Activated CD4-positive, alpha-beta memory T cell treated with anti-CD3 and anti-CD28 coated beads for 36 hours (primary cell): ENCODE measurements around the gene DYNC2LI1. TPM values are rescaled to one million over a fixed set of nuclear protein-coding genes. Genes with fewer than 3 reads are reported as not detected.
"Not testable (repeated sequence)": the region's sequence is repeated elsewhere in the genome, so short reads cannot be mapped to it uniquely, and the experiment has no call there.

Source experiments
- CTCF ChIA-PET: fragments of 350-600 bp; sonication (Branson Sonifier 250); formaldehyde crosslinking; loops from one replicate; lab custom pipeline; 2021; ENCODE audit warnings: antibody characterized with exemption, inconsistent platforms; lab: Charles Lee
- POLR2A ChIA-PET: fragments of 350-600 bp; sonication (Branson Sonifier 250); formaldehyde crosslinking; loops from one replicate; lab custom pipeline; 2021; ENCODE audit warnings: antibody characterized with exemption; lab: Charles Lee
- DNase-seq: peaks from one replicate; pipeline ENCODE4 v3.0.0-alpha.2; 2020
- H3K27ac Mint-ChIP-seq: one replicate; pipeline ENCODE4 v1.8.0; 2021; ENCODE audit warnings: mixed read lengths
- H3K27me3 Mint-ChIP-seq: one replicate; pipeline ENCODE4 v1.8.0; 2021; ENCODE audit warnings: mixed read lengths
- H3K36me3 Mint-ChIP-seq: one replicate; pipeline ENCODE4 v1.8.0; 2021; ENCODE audit warnings: mixed read lengths
- H3K4me1 Mint-ChIP-seq: one replicate; pipeline ENCODE4 v1.8.0; 2021; ENCODE audit warnings: low read depth, mixed read lengths
- H3K4me3 Mint-ChIP-seq: one replicate; pipeline ENCODE4 v1.8.0; 2021; ENCODE audit warnings: mild to moderate bottlenecking, mixed read lengths
- H3K9me3 Mint-ChIP-seq: one replicate; pipeline ENCODE4 v1.8.0; 2021; ENCODE audit warnings: mixed read lengths
- intact Hi-C: fragments of 100-400 bp; cut with micrococcal nuclease; formaldehyde crosslinking; loops from one replicate; pipeline ENCODE4 v1.15.1; 2023
- total RNA-seq, 2 experiments: library from RNA; stranded (reverse); gene quantifications; one replicate each; pipeline ENCODE4 v1.2.3, GENCODE V29; 2021

DYNC2LI1 gene
- total RNA-seq, result 10 to 100 TPM; 17.7 to 18.7 TPM

- CTCF ChIA-PET, result interaction anchor here (1.0 to 1.7 kb wide), 2 partner anchors 12 to 161 kb away, joined by 4 to 6 read pairs; no protein-coding TSS in a partner anchor
- Mint-ChIP-seq H3K27ac (peak within 1 kb of the TSS; percentile 82), H3K4me3 (peak within 1 kb of the TSS; percentile 95), H3K4me1 (peaks cover 25% of the 10 kb centered on the region), H3K36me3 (peaks cover 3% of the 10 kb centered on the region), H3K9me3 (no peaks in the 10 kb centered on the region), H3K27me3 (no peaks in the 10 kb centered on the region)
- peak; percentile 91 for DNase-seq
- intact Hi-C loops, result loop anchor here (10.0 kb wide), 2 partner anchors 139 to 1061 kb away; partner anchors contain the start of gene PLEKHH2
- POLR2A ChIA-PET, result interaction anchor here (0.8 kb wide), 1 partner anchor 9 kb away, joined by 3 read pairs; no protein-coding TSS in a partner anchor
Measured at GRCh38 chr2:43773876-43774613, at the start of gene DYNC2LI1. TSS of gene DYNC2LI1 (plus strand) at chr2:43774039. CDS start at chr2:43774139, 100 bp downstream.

DNA sequence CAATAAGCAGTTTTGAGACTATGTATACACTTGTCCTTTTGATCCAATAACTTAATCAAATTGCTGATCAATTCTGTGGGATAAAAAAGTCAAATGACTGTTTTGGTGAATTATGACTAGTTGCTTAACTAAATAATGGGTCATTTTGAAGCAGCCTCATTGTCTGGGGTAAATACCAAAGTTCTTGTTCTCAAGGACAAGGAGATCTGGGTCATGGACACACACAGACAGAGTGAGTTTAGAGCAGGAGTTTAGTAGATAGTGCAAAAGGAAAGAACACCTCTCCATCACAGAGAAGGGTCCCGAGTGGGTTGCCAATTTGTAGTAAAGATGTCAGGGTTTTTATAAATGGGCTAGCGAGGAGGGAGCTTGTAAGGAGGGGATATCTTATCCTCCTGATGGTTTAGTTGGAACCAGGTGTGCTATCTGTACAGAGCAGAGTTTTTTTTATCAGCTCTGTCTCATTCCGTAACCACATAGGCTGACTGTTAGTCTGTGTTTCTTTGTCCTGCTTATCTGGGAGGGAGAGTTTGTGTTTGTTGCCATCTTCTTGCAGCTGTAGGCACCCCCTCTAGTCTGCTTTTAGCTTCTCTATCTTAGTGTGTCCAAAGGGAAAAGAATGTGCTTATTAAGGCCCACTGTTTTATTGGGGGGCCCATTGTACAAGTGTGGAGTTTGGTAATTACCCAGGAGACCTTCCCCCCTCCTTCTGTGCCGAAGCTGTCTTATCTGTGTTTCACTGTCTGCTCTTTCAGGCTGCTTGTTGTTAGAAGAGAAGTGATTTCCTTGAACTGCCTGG, 48.9 kb upstream of the DYNC2LI1 start:
- Mint-ChIP-seq H3K4me1 (no peaks in the 10 kb centered on the region), H3K27me3 (no peaks in the 10 kb centered on the region), H3K4me3 (no peak overlapping the region), H3K27ac (no peak overlapping the region), H3K36me3 (no peaks in the 10 kb centered on the region), H3K9me3 (no peaks in the 10 kb centered on the region)
- CTCF ChIA-PET, result no interaction called here
- POLR2A ChIA-PET, result no interaction called here
- intact Hi-C loops, result no loop called here
- no peak for DNase-seq

- no peaks in the 10 kb centered on the region for H3K9me3 Mint-ChIP-seq
- no peaks in the 10 kb centered on the region for H3K36me3 Mint-ChIP-seq
- intact Hi-C loops, result no loop called here
- H3K4me3 Mint-ChIP-seq, result no peak overlapping the region
- POLR2A ChIA-PET, result no interaction called here
- CTCF ChIA-PET, result no interaction called here
- H3K4me1 Mint-ChIP-seq, result no peaks in the 10 kb centered on the region
- DNase-seq, result no peak
- H3K27me3 Mint-ChIP-seq, result no peaks in the 10 kb centered on the region
- no peak overlapping the region for H3K27ac Mint-ChIP-seq
Measured at GRCh38 chr2:43725711-43726246, 48.1 kb upstream of the DYNC2LI1 start.

- DNase-seq, H3K4me3 Mint-ChIP-seq, H3K9me3 Mint-ChIP-seq, CTCF ChIA-PET, H3K27me3 Mint-ChIP-seq, H3K27ac Mint-ChIP-seq, H3K4me1 Mint-ChIP-seq, intact Hi-C loops, POLR2A ChIA-PET, H3K36me3 Mint-ChIP-seq: not testable (repeated sequence)
Measured at GRCh38 chr2:43726961-43727633, 46.7 kb upstream of the DYNC2LI1 start.

DNA sequence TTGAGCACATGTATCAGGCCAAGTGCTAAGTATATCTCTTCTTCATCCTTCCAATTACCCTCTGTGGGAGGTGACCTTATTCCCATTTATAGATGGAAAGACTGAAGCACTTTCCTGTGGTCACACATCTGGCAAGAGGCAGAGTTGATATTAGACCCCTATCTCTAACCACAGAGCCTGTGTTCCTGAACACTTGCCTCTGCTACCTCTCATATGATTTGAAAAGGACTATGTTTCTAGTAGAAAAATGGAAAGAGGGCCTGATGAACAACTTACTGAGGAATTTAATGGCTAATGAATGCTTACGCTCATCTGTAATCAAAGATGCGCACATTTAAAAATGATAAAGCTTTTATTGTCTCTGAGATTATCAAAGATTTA, 46.2 kb upstream of the DYNC2LI1 start:
- H3K9me3 Mint-ChIP-seq, result no peaks in the 10 kb centered on the region
- DNase-seq, result no peak
- no peaks in the 10 kb centered on the region for H3K36me3 Mint-ChIP-seq
- ChIA-PET POLR2A (no interaction called here), CTCF (no interaction called here)
- intact Hi-C loops, result no loop called here
- H3K27me3 Mint-ChIP-seq, result peaks cover 6% of the 10 kb centered on the region
- no peaks in the 10 kb centered on the region for H3K4me1 Mint-ChIP-seq
- H3K4me3 Mint-ChIP-seq, result no peak overlapping the region
- no peak overlapping the region for H3K27ac Mint-ChIP-seq

DNA sequence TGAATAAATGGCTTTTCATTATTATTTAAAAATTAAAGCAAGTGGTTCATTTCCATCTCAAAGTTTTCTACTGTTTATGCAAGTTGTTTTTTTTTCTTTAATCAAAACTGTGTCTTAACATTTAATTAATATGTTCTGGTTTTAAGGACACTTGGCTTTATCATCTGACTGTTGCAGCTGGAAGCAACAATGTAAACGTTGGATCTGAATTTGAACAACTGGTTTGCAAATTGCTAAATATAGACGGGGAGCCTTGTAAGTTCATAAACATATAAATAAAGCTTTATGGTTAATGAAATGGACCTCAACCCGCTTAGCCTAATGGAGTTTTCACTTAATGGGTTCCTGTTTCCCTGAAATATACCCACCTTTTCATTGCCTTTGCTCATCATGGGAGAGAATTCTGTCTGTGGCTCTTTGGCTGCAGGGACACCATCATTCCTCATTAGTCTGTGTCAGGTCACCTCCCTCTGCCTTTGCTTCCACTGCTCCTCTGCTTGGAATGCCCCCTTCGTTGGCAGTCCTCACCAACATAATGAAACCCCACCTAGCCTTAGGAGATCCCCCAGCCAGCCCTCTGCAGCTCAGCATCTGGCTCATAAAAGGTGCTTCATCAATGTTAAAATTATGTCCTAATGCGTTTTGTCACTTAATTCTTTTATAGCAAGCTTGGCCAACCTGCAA, 44.2 kb upstream of the DYNC2LI1 start:
- Mint-ChIP-seq H3K4me3 (no peak overlapping the region), H3K4me1 (no peaks in the 10 kb centered on the region), H3K36me3 (no peaks in the 10 kb centered on the region), H3K9me3 (no peaks in the 10 kb centered on the region), H3K27ac (no peak overlapping the region), H3K27me3 (peaks cover 12% of the 10 kb centered on the region)
- intact Hi-C loops, result no loop called here
- ChIA-PET CTCF (no interaction called here), POLR2A (no interaction called here)
- DNase-seq, result no peak

GRCh38 chr2:43731211-43731610, 42.6 kb upstream of the DYNC2LI1 start:
- Mint-ChIP-seq H3K36me3 (no peaks in the 10 kb centered on the region), H3K27ac (no peak overlapping the region), H3K4me3 (no peak overlapping the region), H3K4me1 (no peaks in the 10 kb centered on the region), H3K27me3 (peaks cover 14% of the 10 kb centered on the region), H3K9me3 (no peaks in the 10 kb centered on the region)
- intact Hi-C loops, result no loop called here
- no peak for DNase-seq
- ChIA-PET CTCF (no interaction called here), POLR2A (no interaction called here)

- Mint-ChIP-seq H3K4me1 (no peaks in the 10 kb centered on the region), H3K27ac (no peak overlapping the region), H3K9me3 (no peaks in the 10 kb centered on the region), H3K27me3 (peaks cover 16% of the 10 kb centered on the region), H3K4me3 (no peak overlapping the region), H3K36me3 (no peaks in the 10 kb centered on the region)
- ChIA-PET CTCF (no interaction called here), POLR2A (no interaction called here)
- intact Hi-C loops, result no loop called here
- DNase-seq, result no peak
Measured at GRCh38 chr2:43736637-43737036, 37.2 kb upstream of the DYNC2LI1 start.

DNA sequence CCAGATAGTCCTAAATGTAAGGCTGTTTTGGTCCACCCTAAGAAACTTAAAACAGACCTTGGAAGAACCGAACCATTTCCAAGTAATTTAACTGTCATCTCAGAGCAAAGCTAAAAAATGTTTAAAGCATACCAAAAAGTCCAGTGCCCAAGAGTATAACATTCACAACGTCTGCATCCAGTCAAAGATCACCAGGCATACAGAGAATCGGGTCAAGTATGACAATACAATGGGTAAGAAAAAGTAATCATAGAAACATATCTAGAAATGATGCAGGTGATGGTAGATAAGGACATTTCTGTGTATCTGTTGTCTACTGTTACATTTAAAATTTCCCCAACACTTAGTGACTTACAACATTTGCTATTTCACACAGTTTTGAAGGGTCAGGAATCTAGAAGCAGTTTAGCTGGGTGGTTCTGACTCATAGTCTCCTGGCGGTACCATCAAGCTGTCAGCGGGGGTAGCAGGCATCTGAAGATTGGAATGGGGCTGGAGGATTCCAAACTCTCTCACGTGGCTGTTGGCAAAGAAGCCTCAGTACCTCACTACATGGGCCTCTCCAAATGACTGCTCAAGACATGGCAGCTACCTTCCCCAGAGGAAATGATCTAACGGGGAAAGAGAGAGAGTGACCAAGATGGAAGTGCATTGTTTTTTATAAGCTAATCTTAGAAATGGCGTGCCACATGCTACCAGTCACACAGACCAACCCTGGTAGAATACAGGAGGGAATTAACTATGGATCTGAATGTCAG, 36.6 kb upstream of the DYNC2LI1 start:
- peaks cover 13% of the 10 kb centered on the region for H3K27me3 Mint-ChIP-seq
- H3K9me3 Mint-ChIP-seq, result no peaks in the 10 kb centered on the region
- H3K36me3 Mint-ChIP-seq, result no peaks in the 10 kb centered on the region
- no peak overlapping the region for H3K27ac Mint-ChIP-seq
- POLR2A ChIA-PET, result no interaction called here
- no peaks in the 10 kb centered on the region for H3K4me1 Mint-ChIP-seq
- CTCF ChIA-PET, result no interaction called here
- DNase-seq, result no peak
- intact Hi-C loops, result no loop called here
- H3K4me3 Mint-ChIP-seq, result no peak overlapping the region

DNA sequence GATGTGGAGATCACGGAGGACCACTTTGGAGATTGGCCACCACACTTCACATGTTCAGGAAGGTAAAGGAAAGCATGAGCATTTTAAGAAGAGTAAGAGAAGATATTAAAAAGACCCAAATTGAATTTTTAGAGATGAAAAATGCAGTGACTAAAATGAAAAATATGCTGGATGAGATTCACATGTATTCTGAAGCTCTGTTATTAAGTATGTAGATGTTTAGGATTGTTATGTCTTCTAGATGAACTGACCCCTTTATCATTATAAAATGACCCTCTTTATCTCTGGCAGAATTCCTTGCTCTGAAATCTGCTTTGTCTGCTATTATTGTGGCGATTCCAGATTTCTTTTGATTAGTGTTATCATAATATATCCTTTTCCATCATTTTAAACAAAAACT, 36.0 kb upstream of the DYNC2LI1 start:
- intact Hi-C loops, result no loop called here
- ChIA-PET CTCF (no interaction called here), POLR2A (no interaction called here)
- Mint-ChIP-seq H3K27ac (no peak overlapping the region), H3K4me1 (no peaks in the 10 kb centered on the region), H3K27me3 (peaks cover 10% of the 10 kb centered on the region), H3K36me3 (no peaks in the 10 kb centered on the region), H3K9me3 (no peaks in the 10 kb centered on the region), H3K4me3 (no peak overlapping the region)
- no peak for DNase-seq

GRCh38 chr2:43738257-43738656, 35.6 kb upstream of the DYNC2LI1 start:
- DNase-seq, result no peak
- H3K9me3 Mint-ChIP-seq, result no peaks in the 10 kb centered on the region
- no peaks in the 10 kb centered on the region for H3K4me1 Mint-ChIP-seq
- H3K27ac Mint-ChIP-seq, result no peak overlapping the region
- intact Hi-C loops, result no loop called here
- POLR2A ChIA-PET, result no interaction called here
- H3K27me3 Mint-ChIP-seq, result peaks cover 9% of the 10 kb centered on the region
- CTCF ChIA-PET, result no interaction called here
- no peak overlapping the region for H3K4me3 Mint-ChIP-seq
- no peaks in the 10 kb centered on the region for H3K36me3 Mint-ChIP-seq
